GM20431 (cell line): ENCODE measurements around the gene RAB28.

ENCODE experiments used
- in situ Hi-C: fragments of 300-500 bp; cut with MseI, MboI; formaldehyde crosslinking; loops from one replicate; pipeline ENCODE4 v1.15.0; 2020; ENCODE audit warnings: low sequenced_read_pairs; ENCODE audit not compliant: unreplicated experiment

The RAB28 gene

GRCh38 chr4:13329963-13330362, 154.2 kb downstream of the RAB28 start:
- in situ Hi-C loops: no loop called here

GRCh38 chr4:13329340-13329850, 154.7 kb downstream of the RAB28 start:
- in situ Hi-C loops: no loop called here

DNA sequence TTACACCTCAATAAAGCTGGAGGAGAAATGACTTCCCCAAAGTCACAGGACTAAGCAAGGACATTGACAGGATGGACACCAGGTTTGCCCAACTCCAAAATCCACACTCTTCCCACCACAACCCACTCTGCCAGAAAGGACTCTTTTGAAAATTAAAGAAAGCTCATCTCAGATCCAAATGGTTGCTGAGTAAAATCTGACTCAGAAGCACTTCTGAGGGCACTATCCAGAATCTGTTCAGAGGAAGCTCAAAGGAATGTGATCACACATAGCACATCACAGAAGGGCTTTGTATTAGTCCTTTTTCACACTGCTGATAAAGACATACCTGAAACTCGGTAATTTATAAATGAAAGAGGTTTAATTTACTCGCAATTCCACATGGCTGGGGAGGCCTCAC, 155.5 kb downstream of the RAB28 start:
- in situ Hi-C loops: no loop called here

GRCh38 chr4:13327991-13328390, 156.1 kb downstream of the RAB28 start:
- in situ Hi-C loops: no loop called here

GRCh38 chr4:13325744-13326143, 158.4 kb downstream of the RAB28 start:
- in situ Hi-C loops: no loop called here

GRCh38 chr4:13323921-13324320, 160.2 kb downstream of the RAB28 start:
- in situ Hi-C loops: no loop called here

- in situ Hi-C loops: no loop called here
Observed at GRCh38 chr4:13322681-13323101, 161.4 kb downstream of the RAB28 start.
